Right renal cortex interstitium (tissue), 3 donors: Measurements from ENCODE around the gene KRT8. TPM values are rescaled to one million over a fixed set of nuclear protein-coding genes. Genes with fewer than 3 reads are reported as not detected.
"Not testable (repeated sequence)": the region's sequence is repeated elsewhere in the genome, so short reads cannot be mapped to it uniquely, and the experiment has no call there.

ENCODE experiments used
- DNase-seq, 3 donors: peaks; one replicate each; pipeline ENCODE4 v3.0.0-alpha.2; 2013; ENCODE audit warnings: low read depth in 3 of 3, low spot score in 2 of 3
- polyA plus RNA-seq, 3 donors: library from polyadenylated mRNA; unstranded; fragments of 120-200 nt; gene quantifications; one replicate each; pipeline ENCODE4 v1.2.1, GENCODE V29; 2013; ENCODE audit not compliant: insufficient read length in 3 of 3

The KRT8 gene
- polyA plus RNA-seq, 3 donors = 214 to 309 (median 270) TPM

DNA sequence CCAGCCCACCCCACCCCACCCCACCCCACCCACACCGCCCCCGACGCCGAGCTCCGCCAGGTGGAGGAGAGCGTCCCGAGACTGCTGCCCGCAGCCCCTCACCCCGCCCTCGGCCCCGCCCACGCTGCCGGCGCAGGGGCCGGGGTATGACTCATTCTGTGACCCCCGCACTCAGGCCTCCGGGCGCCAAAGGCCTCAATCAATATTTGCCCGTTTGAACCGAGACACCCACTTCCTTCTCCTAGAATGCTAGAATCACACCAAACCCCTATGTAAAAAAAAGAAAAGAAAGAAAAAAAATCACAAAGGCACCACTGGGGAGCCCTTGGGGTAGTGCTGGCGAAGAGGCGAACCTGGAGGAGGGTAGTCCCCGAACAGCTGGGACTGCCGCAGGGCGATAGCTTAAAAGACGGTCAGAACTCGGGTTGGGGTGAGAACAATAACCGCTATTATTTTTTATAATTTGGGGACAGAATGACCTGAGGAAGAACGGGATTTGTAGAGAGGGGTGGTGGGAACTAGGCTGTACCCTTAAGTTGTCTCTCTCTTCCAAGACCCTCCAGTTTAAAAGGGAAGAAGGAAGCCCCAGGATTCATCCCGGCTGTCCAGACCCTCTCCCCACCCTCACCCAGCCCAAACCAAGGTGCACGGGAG, 894 bp downstream of the KRT8 start:
- DNase-seq = no peak

DNA sequence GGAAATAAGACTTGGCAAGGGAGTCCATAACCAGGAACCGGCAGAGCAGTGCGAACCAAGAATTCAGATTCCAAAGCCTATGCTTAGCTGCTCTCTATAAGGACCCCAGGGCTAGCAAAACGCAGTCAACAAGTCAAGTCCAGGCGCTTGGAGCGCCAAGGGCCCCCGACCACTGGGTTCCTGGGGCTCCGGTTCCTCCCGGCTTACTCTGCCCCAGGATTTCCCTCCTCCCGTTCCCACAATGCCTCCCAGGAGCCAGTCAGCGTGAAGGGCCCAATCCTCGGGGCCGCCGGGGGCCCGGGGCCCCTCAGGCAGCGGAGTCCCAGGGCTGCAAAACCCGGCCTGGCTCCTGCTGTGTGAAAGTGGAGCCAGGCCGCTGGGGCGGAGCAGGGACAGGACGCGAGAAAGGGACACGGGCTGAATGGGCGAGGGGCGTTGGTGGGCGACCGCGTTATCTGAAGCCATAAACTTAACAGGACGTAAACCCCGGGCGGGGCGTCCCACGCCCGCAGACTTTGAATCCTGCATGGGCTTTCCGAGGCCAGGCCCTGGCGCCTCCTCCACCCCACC, 1.5 kb downstream of the KRT8 start:
- peak in 2 of 3 donors; percentile 77 to 83 for DNase-seq

DNA sequence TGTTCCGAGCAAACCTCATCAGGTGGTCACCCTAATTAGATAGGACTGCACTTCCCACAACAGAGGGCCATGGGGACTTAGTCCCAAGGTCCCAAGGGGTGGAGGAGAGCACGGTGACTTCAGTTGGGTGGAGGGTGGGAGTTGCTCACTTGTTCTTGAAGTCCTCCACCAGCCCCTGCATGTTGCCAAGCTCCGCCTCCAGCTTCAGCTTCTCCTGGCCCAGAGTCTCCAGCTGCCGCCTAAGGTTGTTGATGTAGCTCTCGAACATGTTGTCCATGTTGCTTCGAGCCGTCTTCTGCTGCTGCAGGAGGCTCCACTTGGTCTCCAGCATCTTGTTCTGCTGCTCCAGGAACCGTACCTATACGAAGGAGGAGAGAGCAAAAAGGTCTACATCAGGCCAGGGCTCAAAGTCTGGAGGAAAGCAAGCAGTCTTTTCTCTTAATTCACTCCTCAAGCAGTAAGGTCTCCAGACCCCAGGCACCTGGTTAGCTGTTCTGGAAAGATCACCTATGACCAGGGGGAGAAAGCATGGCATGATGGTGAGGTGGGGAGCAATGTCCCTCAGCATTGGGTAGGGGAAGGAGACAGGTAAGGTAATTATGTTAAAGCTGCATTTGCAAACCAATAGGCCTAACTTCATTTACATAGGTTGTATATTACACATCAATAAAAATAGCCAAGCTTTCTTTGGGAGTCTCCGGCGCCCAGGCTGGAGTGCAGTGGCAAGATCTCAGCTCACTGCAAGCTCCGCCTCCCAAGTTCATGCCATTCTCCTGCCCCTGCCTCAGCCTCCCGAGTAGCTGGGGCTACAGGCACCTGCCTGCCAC, 2.9 kb downstream of the KRT8 start:
- DNase-seq = no peak

DNA sequence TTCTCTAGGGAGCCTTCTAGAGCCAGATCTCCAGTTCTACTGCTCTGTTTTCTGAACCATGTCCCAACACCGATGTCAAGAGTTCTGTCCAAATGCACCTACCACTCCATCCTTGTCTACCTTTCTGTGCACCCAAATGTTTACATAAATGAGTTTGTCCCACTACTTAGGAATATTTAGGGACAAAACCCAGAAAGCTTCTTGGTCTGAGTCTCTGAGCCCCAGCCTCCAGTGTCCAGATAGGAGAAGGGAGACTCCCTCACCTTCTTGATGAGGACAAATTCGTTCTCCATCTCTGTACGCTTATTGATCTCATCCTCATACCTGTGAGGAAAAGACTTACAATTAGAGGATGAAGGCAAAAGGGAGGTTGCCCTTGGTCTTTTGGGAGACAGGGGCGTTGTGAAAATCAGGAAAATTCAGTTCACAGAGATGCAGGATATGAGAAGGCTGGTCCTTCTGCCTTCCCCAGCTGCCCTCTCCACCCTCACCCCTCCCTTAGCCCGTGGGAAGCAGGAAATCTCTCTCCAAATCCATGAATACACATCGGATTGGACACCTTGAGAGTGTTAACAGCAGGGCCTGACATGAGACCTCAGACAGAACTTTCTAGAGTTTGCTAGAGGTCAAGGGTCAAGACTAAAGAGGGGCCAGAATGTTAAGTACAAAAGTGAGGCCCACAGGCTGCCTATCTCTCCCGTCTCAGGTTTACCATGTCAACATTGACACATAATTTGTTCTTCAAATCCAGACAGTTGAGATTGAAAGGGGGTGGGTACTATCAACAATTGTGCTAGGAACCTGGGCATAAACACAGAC, 3.8 kb downstream of the KRT8 start:
- DNase-seq = no peak

DNA sequence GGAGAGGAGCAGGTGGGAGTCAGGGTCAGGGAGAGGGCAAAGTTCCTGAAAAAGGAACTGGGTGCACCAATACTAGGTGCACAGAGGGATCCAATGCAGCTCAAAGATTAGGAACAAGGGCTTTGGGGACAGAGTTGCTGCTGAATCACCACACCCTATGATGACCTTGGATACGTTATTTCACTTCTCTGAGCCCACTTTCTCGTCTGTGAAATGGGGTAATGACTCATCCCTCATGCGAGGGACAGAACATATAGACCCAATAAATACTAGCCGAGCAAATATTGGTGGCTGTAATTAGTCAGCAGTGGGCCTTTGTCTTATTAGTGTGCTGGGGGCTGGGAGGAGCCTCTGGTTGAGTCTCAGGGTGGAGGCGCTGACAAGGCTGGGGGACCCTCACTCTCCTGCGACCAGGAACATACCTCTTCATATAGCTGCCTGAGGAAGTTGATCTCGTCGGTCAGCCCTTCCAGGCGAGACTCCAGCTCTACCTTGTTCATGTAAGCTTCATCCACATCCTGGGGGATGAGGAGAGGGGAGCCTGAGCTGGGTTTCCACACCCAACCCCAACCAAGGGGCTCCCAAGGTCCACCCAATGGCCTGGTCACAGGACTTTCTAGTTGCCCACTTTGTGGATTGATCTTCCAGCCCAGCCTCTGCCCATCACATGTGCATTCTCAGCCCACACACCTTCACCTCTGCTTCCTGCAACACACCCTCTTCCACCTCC, 4.5 kb downstream of the KRT8 start:
- no peak for DNase-seq

DNA sequence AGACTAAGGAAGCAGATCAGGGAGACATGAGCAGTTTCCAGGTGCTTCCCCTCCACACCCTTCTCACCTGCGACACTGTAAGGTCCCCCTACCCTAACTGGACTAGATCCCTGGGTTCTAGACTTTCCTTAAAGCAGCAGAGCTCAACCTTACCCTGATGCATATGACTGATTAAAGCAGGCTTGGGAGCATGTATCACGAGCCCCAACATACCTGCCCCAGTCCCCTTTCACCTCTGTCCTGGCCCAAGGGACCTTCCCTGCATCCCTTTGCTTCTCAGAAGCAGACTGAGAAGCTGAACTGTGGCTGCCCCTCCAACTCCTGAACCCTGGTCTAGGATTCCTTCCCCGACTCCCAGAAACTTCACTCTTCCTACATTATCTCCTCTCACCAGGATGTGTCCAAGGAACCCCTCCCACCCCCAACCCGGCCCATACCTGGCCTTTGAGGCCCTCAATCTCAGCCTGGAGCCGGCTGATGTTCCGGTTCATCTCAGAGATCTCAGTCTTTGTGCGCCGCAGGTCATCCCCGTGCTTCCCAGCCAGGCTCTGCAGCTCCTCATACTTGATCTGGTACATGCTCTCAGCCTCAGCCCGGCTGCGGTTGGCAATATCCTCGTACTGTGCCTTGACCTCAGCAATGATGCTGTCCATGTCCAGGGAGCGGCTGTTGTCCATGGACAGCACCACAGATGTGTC, 5.4 kb downstream of the KRT8 start:
- DNase-seq = no peak

DNA sequence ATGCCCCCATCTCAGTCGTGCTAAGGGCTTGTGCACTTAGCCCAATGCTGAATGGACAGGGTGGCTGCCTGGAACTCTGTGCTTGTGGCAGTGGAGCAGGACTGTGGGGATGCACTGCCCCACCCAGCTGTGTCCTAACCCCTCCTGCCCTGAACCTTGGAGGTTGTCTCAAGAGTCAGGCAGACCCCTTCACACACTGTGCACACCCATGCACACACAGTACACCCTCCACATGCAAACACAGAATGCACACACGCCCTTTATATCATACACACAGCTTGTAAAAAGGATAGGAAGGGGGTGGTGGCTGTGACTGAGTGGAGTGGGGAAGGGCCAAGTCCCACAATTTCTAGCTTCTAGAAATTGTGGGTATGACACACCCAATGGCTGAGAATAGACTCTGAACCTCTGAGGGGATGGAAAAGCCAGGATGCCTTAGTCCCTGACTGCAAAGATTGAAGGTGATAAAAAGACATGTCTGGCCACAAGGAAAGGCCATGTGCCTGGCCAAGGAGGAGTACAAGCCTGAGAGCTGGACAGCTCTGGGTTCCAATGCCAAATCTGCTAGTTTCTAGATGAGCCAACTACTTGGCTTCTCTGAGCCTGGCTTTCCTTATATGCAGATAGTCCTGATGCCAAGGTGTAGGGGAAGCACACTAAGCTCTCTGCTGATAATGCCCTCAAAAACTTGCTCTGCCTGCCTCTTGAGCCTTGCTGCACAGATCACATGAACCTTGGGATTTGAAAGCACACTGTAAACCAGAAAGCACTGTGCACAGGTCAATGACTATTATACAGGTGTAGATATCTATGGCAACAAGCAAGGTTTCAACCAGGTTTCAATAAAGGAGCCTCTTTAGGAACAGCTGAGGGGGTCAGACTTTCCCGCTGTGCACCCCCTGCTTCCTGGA, 8.4 kb downstream of the KRT8 start:
- no peak for DNase-seq

DNA sequence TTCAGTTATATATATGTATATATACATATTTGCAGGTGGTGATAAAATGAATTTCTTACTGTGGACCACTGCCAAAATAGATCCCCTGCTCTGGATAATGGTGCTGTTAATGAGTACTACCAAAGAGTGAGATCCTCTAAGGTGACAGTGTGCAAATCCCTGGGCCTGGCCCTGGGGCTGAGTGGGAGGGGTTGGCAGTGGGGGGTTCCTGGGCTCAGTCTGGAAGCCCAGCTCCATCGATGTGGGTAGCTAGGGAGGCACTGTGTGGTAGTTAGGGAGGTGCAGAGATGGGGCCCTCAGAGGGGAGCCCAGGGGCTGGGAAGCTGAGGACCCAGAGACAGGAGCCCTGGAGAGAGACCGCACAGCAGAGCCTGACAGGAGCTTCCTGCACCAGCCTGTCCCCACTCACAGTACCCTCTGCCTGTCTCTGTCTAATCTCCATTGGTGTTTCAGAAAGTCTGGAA, 9.1 kb downstream of the KRT8 start:
- DNase-seq = no peak

DNA sequence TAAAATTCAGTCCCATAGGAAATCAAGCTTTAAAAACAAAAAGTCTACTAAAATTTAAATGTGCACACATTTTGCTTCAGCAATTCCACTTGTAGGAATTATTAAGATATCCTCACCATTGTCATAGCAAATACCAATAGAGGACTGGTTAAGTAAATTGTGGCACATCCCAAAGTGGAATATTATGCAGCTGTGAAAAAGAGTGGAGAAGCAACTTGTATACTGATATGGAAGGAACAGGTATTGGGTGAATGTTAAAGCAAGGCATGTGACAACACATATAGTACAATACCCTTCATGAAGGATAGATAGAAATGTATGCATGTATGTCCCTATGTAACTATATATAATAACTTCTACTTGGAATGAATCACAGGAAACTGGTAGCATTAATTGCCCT, 11.9 kb downstream of the KRT8 start:
- DNase-seq = no peak

DNA sequence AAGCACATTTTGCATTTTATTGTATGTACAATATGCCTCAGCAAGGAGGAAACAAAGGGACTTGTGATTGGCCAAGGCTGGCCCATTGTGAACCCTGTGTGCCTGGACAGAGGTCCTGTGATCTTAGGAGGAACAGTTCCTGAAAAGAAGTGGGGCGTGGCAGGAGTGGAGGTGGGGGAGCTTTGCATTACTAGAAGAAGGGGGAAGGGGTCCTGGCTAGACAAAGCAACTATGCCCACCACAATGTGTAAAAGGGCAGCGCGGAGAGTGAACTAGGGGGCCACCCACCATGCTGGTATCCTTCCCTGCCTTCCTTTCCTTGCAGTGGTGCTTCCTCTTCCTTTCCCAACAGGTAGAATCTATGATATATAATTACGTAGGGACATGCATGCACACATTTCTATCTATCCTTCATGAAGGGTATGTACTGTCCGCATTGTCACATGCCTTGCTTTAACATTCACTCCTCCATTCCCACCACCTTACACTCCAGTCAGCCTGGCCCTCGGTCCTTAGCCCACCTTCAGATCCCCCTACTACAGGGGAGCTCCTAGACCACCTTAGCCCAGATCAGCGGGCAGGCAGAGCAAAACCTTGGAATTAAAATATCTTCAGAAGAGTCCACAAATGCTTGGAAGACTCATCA, 12.5 kb downstream of the KRT8 start:
- no peak for DNase-seq

DNA sequence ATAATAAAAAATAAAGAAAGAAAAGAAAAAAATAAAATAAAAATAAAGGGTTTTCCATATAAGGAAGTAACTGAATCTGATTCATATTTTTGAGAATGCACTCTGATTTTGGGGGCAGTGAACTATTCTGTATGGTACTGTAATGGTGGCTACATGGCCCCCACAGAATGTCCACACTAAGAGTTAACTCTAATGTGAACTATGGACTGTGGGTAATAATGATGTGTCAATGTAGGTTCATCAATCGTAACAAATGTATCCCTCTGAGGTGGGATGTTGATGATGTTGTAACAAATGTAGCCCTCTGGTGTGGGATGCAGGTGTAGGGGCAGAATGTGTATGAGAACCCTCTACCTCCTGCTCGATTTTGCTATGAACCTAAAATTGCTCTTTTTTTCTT, 13.8 kb downstream of the KRT8 start:
- no peak for DNase-seq

DNA sequence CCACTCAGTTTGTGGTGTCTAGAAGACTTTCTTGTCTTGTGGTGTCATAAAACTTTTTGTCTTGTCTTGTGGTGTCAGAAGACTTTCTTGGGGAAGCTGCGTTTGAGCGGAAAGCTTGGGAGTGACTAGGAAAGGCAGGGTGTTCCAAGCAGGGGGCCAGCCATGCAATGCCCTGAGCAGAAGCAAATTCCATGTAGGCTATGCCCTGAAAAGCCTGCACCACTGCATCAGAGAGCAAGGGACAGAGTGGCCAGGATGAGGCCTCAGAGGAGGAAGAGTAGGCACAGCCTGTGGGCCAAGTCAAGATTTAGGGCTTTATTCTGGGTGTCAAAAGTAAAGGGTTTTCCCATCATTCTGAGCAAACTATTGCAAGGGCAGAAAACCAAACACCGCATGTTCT, 14.5 kb downstream of the KRT8 start:
- DNase-seq = no peak

DNA sequence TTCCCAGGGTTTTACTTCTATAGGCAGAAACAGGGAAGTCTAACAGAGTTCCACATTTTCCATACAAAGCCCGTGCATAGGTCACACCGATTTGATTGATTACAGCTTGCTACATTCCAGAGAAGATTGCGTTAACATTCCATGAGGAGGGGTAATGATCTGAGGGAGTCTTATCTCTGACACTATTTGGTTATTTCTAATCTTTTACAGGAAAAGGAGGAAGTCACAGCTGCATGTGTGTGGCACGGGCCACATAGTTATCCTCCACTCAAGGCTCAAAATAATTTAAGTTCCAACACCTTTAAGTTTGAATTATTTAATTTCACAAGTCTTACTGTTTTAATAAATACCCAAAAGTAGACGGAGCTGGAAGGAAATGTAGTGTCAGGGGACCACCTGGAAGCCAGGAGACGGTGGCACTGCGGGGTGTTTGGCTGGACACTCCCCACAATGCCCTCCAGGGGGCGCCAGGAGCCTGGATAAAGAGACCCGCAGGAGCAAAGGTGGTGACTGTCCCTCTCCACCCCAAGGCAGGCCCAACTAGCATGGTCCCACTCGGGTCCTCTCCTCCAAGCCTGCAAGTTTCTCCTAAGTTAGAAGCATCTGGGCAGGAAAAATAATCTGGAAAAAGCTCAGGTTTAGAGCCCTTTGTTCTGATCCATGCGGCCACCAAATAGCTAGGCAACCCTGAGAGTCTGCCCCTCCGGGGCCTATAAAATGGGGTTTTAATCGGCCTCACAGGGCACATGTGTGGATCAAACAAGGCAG, 20.2 kb downstream of the KRT8 start:
- DNase-seq = no peak

DNA sequence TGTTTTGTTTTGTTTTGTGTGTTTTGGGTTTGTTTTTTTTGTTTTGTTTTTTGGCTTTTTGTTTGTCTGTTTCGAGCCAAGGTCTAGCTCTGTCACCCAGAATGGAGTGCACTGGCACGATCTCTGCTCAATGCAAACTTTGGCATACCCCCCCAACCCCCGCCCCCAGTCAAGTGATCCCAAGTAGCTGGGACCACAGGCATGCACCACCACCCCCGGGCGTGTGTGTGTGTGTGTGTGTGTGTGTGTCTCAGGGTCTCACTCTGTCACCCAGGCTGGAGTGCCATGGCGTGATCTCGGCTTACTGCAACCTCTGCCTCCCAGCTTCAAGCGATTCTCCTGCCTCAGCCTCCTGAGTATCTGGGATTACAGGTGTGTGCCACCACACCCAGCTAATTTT, 24.4 kb downstream of the KRT8 start:
- DNase-seq = not testable (repeated sequence)

DNA sequence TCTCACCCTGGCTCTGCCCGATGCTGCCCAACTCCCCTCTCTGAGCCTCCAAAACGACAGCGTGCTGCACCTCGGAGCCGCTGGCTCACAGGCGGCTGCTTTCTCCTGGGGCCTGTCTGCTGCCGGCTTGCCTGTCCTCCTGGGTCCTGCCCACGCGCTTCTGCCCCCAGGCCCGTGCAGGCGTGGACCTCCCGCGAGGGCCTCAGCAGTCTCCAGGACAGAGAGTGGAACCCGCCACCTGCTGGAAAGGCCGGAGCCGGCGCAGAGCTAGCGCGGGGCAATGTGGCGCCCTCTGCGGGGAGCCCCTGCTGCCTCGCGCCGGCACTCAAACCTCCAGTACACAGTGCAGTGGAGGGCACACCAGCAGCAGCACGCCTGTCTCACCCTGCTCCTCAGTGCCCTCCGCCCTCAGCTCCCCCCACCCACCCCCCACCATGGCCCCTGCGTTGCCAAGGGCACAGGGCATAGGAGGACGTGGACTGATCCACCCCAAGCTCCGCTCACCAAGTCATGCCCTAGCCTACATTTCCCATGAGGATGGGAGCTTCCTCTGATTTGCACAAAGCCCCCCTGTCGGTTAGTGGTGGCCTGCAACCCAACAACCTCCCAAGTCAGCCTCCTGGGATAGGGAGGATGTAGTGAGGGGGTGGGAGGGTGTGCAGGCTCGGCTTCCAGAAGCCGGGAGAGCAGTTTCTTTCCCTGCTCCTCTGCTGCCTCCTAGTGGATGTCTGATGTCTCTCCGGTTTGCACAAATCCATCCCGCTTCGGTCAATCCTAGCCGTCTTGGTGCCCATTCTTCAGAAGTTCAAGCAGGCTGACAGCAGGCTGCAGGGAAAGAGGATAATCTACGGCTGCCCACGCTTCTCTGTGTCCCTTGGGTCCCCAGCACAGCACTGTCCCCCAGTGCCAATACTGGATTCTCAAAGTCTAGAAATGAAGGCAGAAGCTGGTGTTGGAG, 25.2 kb downstream of the KRT8 start:
- DNase-seq = peak in 1 of 3 donors; percentile 75
